Fibroblast of skin of abdomen (primary cell): ENCODE data around the gene CCDC74A.
"Not testable (repeated sequence)": the region's sequence is repeated elsewhere in the genome, so short reads cannot be mapped to it uniquely, and the experiment has no call there.

Source experiments
- DNase-seq: peaks from one replicate; pipeline ENCODE4 v3.0.0-alpha.2; 2013

Gene CCDC74A

GRCh38 chr2:131529864-131530445 lies 2.3 kb downstream of the CCDC74A start:
- not testable (repeated sequence) for DNase-seq

GRCh38 chr2:131530626-131531344 lies 3.1 kb downstream of the CCDC74A start:
- DNase-seq = not testable (repeated sequence)

- not testable (repeated sequence) for DNase-seq
These were observed 4.0 kb downstream of the CCDC74A start for GRCh38 chr2:131531547-131532185.

GRCh38 chr2:131532723-131533608 lies 5.3 kb downstream of the CCDC74A start:
- not testable (repeated sequence) for DNase-seq

- DNase-seq = not testable (repeated sequence)
These were observed 6.1 kb downstream of the CCDC74A start for GRCh38 chr2:131533609-131534316.

- not testable (repeated sequence) for DNase-seq
These were observed 6.6 kb downstream of the CCDC74A start for GRCh38 chr2:131534317-131534672.

GRCh38 chr2:131534965-131535364 lies 7.3 kb downstream of the CCDC74A start:
- DNase-seq = not testable (repeated sequence)

- no peak for DNase-seq
These were observed 7.8 kb downstream of the CCDC74A start for GRCh38 chr2:131535526-131535925.

GRCh38 chr2:131535951-131536826 lies 8.5 kb downstream of the CCDC74A start:
- not testable (repeated sequence) for DNase-seq

GRCh38 chr2:131536841-131537240 lies 9.2 kb downstream of the CCDC74A start:
- DNase-seq = not testable (repeated sequence)

GRCh38 chr2:131538856-131539255 lies 11.2 kb downstream of the CCDC74A start:
- not testable (repeated sequence) for DNase-seq

GRCh38 chr2:131542438-131543384 lies 15.0 kb downstream of the CCDC74A start:
- no peak for DNase-seq

GRCh38 chr2:131543385-131543891 lies 15.8 kb downstream of the CCDC74A start:
- no peak for DNase-seq

- DNase-seq = not testable (repeated sequence)
These were observed 16.5 kb downstream of the CCDC74A start for GRCh38 chr2:131544006-131544812.

- DNase-seq = not testable (repeated sequence)
These were observed 17.1 kb downstream of the CCDC74A start for GRCh38 chr2:131544813-131545165.

GRCh38 chr2:131552871-131553270 lies 25.2 kb downstream of the CCDC74A start:
- no peak for DNase-seq

- DNase-seq = no peak
These were observed 29.3 kb downstream of the CCDC74A start for GRCh38 chr2:131556998-131557397.

- DNase-seq = no peak
These were observed 30.1 kb downstream of the CCDC74A start for GRCh38 chr2:131557558-131558321.
